ENCODE measurements around the gene EPHA5. TPM values are rescaled to one million over a fixed set of nuclear protein-coding genes. Genes with fewer than 3 reads are reported as not detected.

EPHA5 gene
- total RNA-seq, 1 experiment from 2014 or later = not detected

- Histone ChIP-seq H3K27ac (ENCODE audit: low read depth, low read length) (no peak overlapping the region), H3K9me2 (ENCODE audit: insufficient read depth) (no peaks in the 10 kb centered on the region), H3K79me2 (ENCODE audit: insufficient read depth, low read length) (no peaks in the 10 kb centered on the region), H3K36me3 (ENCODE audit: control insufficient read depth in 1 of 2, insufficient read depth in 2 of 2, low read length in 2 of 2) (no peaks in the 10 kb centered on the region), H2AFZ (ENCODE audit: low read depth, low read length, poor library complexity, severe bottlenecking) (no peak overlapping the region), H3K4me1 (ENCODE audit: control insufficient read depth in 1 of 2, insufficient read depth in 2 of 2, low read length in 2 of 2) (no peaks in the 10 kb centered on the region), H3K4me2 (ENCODE audit: low read length) (no peak overlapping the region), H4K20me1 (ENCODE audit: insufficient read depth) (no peaks in the 10 kb centered on the region), H3K9ac (ENCODE audit: low read length) (no peak overlapping the region), H3K27me3 (ENCODE audit: insufficient read depth, low read length) (no peaks in the 10 kb centered on the region), H3K9me3 (ENCODE audit: control insufficient read depth in 1 of 2, insufficient read depth in 1 of 2, low read depth in 1 of 2, low read length in 2 of 2) (peaks cover 7% of the 10 kb centered on the region in 2 experiments; a peak in 3 of 4 replicates), H3K4me3 (replicated peaks in 1 of 2; ENCODE audit: low read depth in 1 of 2, low read length in 2 of 2) (no peak overlapping the region)
- CTCF ChIA-PET = no interaction called here
- BruUV-seq (replicated peaks) = no TSS peak
- TF ChIP-seq JUND (IDR thresholded peaks at IDR 0.05) (no peak), SIN3A (IDR thresholded peaks at IDR 0.05; ENCODE audit: low read depth) (no peak), ZBTB33 (IDR thresholded peaks at IDR 0.05; ENCODE audit: extremely low read depth, insufficient replicate concordance, low read length) (no peak), REST (IDR thresholded peaks at IDR 0.05; ENCODE audit: low read depth) (no peak), MAX (IDR thresholded peaks at IDR 0.05) (no peak), EZH2phosphoT487 (IDR thresholded peaks at IDR 0.05; ENCODE audit: borderline replicate concordance) (no peak), ATF3 (IDR thresholded peaks at IDR 0.05) (no peak), EGR1 (IDR thresholded peaks at IDR 0.05; ENCODE audit: low read depth) (no peak), CTCF (IDR thresholded peaks at IDR 0.05 in 2 of 3, conservative IDR thresholded peaks at IDR 0.05 in 1 of 3; ENCODE audit: borderline replicate concordance in 1 of 3, insufficient read depth in 1 of 3, low read depth in 2 of 3, low read length in 2 of 3) (no peak), ZNF274 (IDR thresholded peaks at IDR 0.05; ENCODE audit: low read depth, low read length) (no peak), SRF (IDR thresholded peaks at IDR 0.05; ENCODE audit: low read depth) (no peak), CEBPB (IDR thresholded peaks at IDR 0.05; ENCODE audit: low read depth) (no peak), TCF7L2 (IDR thresholded peaks at IDR 0.05; ENCODE audit: borderline replicate concordance, extremely low read depth, insufficient read depth, insufficient read length) (no peak), CBX3 (IDR thresholded peaks at IDR 0.05; ENCODE audit: low read depth) (no peak), POLR2AphosphoS5 (IDR thresholded peaks at IDR 0.05; ENCODE audit: low read depth, low read length) (no peak)
- POLR2A ChIA-PET = no interaction called here
- RAD21 ChIA-PET (ENCODE audit: low non-redundant PET in 1 of 2, low total read pairs in 2 of 2, uncharacterized antibody in 2 of 2, unreplicated experiment in 2 of 2) = no interaction called here
- ATAC-seq (no peak), DNase-seq (ENCODE audit: low read depth, low spot score) (no peak)
- intact Hi-C loops (cut with micrococcal nuclease) = no loop called here
Measured at GRCh38 chr4:65561164-65561563, 109.1 kb downstream of the EPHA5 start.

All from HCT116 (cell line).